ENCODE results near the gene LYRM2.

The LYRM2 gene

DNA sequence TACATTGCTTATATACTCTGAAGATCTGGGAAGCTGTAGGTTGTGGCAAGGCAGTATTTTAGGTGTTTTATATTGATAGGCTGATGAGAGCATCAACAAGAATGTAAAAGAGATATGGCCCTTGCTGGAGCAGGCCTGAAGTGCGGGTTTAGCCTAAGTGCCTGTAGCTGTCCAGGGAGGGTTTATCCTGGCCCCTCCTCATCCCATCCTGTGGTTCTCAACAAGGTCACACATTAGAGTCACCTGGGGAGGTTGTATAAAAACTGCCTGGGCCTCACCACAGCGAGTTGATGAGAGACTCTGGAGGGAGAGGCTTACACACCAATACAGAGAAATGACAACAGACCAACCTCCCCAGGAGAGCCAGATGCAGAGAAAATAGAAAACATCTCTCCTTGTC is 48.4 kb downstream of the LYRM2 start:
- no peak overlapping the region for H3K4me3 ChIP-seq (ENCODE audit: control insufficient read depth, low read depth, low read length)
- no peak for DNase-seq (ENCODE audit: low read depth)

DNA sequence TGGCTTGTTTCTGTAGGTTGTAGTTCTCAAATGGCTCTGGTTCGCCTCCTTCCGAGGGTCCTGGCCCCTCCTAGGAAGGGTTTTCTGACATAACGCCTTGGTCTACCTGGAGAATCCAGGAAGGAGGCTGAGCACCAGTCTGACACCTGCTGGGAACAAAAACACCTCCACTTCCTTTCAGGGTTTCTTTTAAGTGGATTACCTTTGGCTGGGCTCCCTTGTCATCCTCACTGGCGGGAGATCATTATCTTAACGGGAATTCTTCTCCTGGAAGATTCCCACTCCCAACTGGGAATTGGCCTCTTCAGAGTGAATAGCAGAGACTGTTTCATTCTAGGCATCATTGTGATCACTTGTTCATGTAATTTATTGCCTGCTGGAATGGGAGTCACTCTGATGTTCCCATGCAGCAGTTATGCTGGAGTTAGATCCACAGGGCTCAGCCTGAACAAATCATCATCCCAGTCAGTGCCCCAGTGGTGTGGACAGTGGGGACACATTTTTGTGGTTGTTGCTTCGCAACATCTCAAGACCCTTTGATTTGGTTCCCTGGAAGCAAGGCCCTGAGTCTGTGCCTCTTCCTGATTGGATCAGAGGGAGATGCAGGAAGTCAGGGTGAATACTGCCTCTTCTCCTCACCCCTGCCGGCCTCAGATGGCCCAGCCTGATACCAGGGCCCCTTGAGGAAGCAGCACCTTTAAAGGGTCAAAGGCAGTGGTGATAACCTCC is 49.1 kb downstream of the LYRM2 start:
- TF ChIP-seq, protein P1, sequence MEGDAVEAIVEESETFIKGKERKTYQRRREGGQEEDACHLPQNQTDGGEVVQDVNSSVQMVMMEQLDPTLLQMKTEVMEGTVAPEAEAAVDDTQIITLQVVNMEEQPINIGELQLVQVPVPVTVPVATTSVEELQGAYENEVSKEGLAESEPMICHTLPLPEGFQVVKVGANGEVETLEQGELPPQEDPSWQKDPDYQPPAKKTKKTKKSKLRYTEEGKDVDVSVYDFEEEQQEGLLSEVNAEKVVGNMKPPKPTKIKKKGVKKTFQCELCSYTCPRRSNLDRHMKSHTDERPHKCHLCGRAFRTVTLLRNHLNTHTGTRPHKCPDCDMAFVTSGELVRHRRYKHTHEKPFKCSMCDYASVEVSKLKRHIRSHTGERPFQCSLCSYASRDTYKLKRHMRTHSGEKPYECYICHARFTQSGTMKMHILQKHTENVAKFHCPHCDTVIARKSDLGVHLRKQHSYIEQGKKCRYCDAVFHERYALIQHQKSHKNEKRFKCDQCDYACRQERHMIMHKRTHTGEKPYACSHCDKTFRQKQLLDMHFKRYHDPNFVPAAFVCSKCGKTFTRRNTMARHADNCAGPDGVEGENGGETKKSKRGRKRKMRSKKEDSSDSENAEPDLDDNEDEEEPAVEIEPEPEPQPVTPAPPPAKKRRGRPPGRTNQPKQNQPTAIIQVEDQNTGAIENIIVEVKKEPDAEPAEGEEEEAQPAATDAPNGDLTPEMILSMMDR (IDR thresholded peaks at IDR 0.05; ENCODE audit: control insufficient read depth, insufficient read depth, low read depth, low read length, missing control alignments), result no peak
- DNase-seq (ENCODE audit: low read depth), result no peak

More for the DNA sequence above, 48.4 kb downstream of the LYRM2 start:
- TF ChIP-seq, protein P1 (IDR thresholded peaks at IDR 0.05; ENCODE audit: control insufficient read depth, insufficient read depth, low read depth, low read length, missing control alignments), result no peak

DNA sequence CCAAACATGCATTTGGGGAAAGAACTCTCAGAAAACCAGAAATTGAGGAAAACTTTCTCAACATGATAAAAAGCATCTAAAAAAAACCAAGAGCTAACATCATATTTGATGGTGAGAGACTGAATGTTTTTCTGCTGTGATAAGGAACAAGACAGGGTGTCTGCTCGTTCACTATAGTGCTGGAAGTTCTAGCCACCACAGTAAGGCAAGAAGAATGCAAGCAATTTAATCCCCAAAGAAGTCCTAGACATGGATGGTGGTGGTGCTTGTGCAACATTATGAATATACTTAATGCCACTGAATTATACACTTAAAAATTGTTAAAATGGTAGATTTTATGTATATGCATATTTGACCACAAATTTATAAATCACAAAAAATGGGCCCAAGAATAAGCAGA is 53.4 kb downstream of the LYRM2 start:
- H3K4me3 ChIP-seq (ENCODE audit: control insufficient read depth, low read depth, low read length), result no peak overlapping the region
- TF ChIP-seq, protein P1 (IDR thresholded peaks at IDR 0.05; ENCODE audit: control insufficient read depth, insufficient read depth, low read depth, low read length, missing control alignments), result no peak
- DNase-seq (ENCODE audit: low read depth), result no peak

More for the DNA sequence above, 49.1 kb downstream of the LYRM2 start:
- no peak overlapping the region for H3K4me3 ChIP-seq (ENCODE audit: control insufficient read depth, low read depth, low read length)

DNA sequence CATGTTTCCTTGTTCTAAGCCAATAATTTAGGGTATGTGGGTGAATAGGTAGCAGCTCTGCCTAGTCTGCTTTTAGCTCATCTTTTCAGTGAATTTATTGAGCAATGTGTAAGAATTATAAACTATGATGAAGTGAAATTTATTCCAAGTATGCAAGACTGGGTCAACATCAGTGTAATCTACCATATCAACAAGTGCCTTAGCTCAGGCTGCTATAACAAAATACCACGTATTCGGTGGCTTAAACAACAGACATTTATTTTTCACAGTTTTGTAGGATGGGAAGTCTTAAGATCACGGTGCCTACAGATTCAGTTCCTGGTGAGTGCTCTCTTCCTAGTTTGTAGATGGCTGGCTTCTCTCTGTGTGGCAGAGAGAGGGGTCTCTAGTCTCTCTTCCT is 54.0 kb downstream of the LYRM2 start:
- no peak overlapping the region for H3K4me3 ChIP-seq (ENCODE audit: control insufficient read depth, low read depth, low read length)
- no peak for DNase-seq (ENCODE audit: low read depth)
- TF ChIP-seq, protein P1 (IDR thresholded peaks at IDR 0.05; ENCODE audit: control insufficient read depth, insufficient read depth, low read depth, low read length, missing control alignments), result no peak

DNA sequence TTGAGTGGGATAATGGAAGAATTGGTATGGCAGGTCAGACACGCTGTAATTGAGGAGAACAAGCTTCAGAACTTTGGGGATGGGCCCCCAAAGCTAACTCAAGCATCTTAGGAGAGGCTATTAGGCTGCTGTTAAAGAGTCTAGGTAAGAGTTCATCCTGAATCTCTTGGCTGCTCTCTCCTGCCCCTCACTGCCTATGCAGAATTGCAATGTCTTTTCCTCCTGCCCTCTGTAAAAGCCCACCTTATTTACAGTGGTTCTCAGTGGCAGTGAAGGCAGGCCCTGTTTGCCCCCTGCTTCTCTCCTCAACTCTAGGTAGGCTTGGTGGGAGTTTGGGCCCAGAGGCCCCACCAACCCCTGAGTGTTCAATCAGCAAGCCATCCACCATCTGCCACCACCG is 55.0 kb downstream of the LYRM2 start:
- DNase-seq (ENCODE audit: low read depth), result no peak

DNA sequence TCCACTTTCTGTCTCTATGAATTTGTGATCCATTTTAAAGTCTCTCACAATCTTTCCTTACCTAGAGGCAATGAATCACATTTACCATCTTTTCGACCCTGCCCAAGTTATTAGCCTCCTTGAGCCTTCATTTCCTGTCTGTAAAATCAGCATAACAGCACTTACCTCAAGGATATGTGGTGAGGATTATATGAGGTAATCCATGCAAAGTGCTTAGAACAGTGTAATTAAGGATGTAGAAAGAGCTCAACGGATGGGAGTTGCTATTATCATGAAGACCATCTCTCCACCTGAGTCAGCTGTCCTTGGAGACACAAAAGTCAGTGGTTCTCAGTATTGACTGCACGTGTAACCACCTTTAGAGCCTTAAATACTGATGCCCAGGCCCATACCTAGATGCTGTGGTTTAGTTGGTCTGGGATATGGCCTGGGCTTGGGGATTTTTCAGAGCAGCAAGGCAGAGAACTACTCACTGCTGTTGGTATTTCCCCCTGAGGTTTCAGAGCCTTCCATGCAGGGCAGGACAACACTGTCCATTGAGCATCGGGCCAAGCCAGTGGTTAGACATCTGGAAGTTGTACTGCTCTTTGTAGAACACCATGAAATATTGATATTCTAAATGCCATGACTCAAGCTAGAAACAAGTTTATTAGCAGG is 55.8 kb downstream of the LYRM2 start:
- no peak for DNase-seq (ENCODE audit: low read depth)
- TF ChIP-seq, protein P1 (IDR thresholded peaks at IDR 0.05; ENCODE audit: control insufficient read depth, insufficient read depth, low read depth, low read length, missing control alignments), result no peak
- no peak overlapping the region for H3K4me3 ChIP-seq (ENCODE audit: control insufficient read depth, low read depth, low read length)

More for the DNA sequence above, 55.0 kb downstream of the LYRM2 start:
- no peak overlapping the region for H3K4me3 ChIP-seq (ENCODE audit: control insufficient read depth, low read depth, low read length)
- TF ChIP-seq, protein P1 (IDR thresholded peaks at IDR 0.05; ENCODE audit: control insufficient read depth, insufficient read depth, low read depth, low read length, missing control alignments), result no peak

Measured in AG09309 (cell line).